Raji (cell line): ENCODE data around the gene PACSIN2.

Source experiments
- POLR2A ChIP-seq: IDR thresholded peaks from 2 replicates; pipeline ENCODE4 v1.6.1; 2011; ENCODE audit warnings: low read depth, low read length, control low read depth; ENCODE audit not compliant: insufficient read depth

The PACSIN2 gene

GRCh38 chr22:43002202-43002586 is 12.8 kb downstream of the PACSIN2 start:
- TF ChIP-seq POLR2A, result no peak

- TF ChIP-seq POLR2A, result no peak
Observed at GRCh38 chr22:43001271-43002201, 13.4 kb downstream of the PACSIN2 start.

GRCh38 chr22:43000441-43001175 is 14.3 kb downstream of the PACSIN2 start:
- no peak for TF ChIP-seq POLR2A

- no peak for TF ChIP-seq POLR2A
Observed at GRCh38 chr22:42997582-42998090, 17.3 kb downstream of the PACSIN2 start.

GRCh38 chr22:42996646-42997365 is 18.1 kb downstream of the PACSIN2 start:
- TF ChIP-seq POLR2A, result no peak

GRCh38 chr22:42994917-42995562 is 19.9 kb downstream of the PACSIN2 start:
- no peak for TF ChIP-seq POLR2A

- TF ChIP-seq POLR2A, result no peak
Observed at GRCh38 chr22:42994276-42994916, 20.6 kb downstream of the PACSIN2 start.

- no peak for TF ChIP-seq POLR2A
Observed at GRCh38 chr22:42993651-42994275, 21.2 kb downstream of the PACSIN2 start.

GRCh38 chr22:42992886-42993479 is 22.0 kb downstream of the PACSIN2 start:
- no peak for TF ChIP-seq POLR2A

GRCh38 chr22:42992092-42992491 is 22.9 kb downstream of the PACSIN2 start:
- TF ChIP-seq POLR2A, result no peak

- no peak for TF ChIP-seq POLR2A
Observed at GRCh38 chr22:42991010-42991651, 23.8 kb downstream of the PACSIN2 start.

- no peak for TF ChIP-seq POLR2A
Observed at GRCh38 chr22:42990131-42990838, 24.7 kb downstream of the PACSIN2 start.
